ENCODE measurements around the gene HIVEP3.

DNA sequence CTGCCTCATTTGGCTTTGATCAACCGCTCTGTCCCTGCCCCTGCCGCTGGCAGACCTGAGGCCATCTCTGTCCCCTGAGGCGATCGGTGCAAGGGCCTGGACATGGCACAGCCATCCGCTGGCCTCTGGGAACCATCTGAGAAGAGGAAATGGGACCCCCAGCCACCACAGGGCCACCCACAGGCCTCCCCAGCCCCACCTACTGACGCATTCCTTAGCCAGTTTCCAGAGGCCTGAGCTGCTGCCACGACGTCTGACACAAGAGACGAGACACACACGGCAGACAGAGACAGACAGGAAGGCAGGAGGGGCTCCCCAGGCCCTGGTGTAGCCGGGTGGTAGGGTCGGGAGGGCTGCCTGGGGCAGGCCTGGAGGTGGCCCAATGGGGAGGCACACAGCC, 397.0 kb downstream of the HIVEP3 start:
- TF ChIP-seq POLR2A (IDR thresholded peaks at IDR 0.05) = no peak
- TF ChIP-seq, protein P1, sequence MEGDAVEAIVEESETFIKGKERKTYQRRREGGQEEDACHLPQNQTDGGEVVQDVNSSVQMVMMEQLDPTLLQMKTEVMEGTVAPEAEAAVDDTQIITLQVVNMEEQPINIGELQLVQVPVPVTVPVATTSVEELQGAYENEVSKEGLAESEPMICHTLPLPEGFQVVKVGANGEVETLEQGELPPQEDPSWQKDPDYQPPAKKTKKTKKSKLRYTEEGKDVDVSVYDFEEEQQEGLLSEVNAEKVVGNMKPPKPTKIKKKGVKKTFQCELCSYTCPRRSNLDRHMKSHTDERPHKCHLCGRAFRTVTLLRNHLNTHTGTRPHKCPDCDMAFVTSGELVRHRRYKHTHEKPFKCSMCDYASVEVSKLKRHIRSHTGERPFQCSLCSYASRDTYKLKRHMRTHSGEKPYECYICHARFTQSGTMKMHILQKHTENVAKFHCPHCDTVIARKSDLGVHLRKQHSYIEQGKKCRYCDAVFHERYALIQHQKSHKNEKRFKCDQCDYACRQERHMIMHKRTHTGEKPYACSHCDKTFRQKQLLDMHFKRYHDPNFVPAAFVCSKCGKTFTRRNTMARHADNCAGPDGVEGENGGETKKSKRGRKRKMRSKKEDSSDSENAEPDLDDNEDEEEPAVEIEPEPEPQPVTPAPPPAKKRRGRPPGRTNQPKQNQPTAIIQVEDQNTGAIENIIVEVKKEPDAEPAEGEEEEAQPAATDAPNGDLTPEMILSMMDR (IDR thresholded peaks at IDR 0.05) = no peak

Measured in esophagus squamous epithelium (tissue), 4 donors.